Measurements from ENCODE around the gene NXN. TPM values are rescaled to one million over a fixed set of nuclear protein-coding genes. Genes with fewer than 3 reads are reported as not detected.
"Not testable (repeated sequence)": the region's sequence is repeated elsewhere in the genome, so short reads cannot be mapped to it uniquely, and the experiment has no call there.

Gene NXN
- total RNA-seq, 1 donor from 2014 or later: 44.3 TPM

- no peak for ATAC-seq
- DNase-seq (ENCODE audit: low spot score): no peak
- intact Hi-C loops (cut with DNase I): loop anchor here (5.0 to 10.0 kb wide), 2 partner anchors 183 to 256 kb away; no protein-coding TSS in a partner anchor
Measured at GRCh38 chr17:799261-799660, 180.3 kb downstream of the NXN start.

DNA sequence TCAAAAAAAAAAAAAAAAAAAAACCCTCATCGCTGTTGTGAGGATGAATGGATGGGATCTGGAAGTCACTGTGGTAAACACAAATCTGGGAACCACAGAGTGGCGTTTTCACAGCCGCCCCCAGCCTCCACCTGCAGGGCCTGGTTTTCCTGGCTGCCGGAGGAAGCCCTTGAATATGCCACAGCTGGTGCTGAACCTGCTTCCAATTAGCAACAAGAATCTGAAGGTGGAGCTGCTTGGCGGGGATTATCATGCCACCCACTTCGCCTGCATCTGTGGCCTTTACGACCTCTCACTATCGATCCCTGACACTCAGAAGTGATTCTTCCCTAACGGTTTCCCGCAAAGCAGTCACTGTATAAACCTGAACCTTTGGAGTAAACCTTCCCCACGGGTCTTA is 181.3 kb downstream of the NXN start:
- no peak for ATAC-seq
- intact Hi-C loops (cut with DNase I): loop anchor here (5.0 to 10.0 kb wide), 2 partner anchors 184 to 257 kb away; no protein-coding TSS in a partner anchor
- DNase-seq (ENCODE audit: low spot score): no peak

DNA sequence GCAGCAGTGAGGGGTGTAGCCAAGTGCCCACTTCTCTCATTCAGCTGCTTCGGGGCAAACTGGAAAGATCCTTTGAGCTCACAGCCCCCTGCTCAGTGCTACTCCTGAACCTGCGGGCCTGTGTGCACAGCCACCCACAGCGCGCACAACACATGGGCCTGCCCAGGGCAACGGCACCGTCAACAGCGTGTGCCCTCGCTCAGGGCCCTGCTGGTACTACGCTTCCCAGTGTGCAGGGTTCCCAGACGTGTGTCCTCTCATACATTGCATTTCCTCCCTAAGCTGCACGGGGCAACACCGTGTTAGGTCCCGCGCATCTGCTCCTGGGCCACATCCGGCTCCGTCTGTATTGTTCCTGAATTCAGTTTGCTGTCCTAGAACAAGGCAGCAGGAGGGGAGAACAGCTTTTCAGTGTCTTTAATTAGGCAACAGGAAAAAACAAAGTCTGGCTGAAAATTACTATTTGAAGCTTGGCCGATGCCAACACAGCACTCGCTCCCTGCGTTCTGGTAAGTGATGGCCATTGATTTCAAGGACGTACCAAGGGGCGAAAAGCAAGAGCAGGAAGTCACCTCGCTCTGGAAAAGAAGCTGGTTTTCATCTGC is 182.2 kb downstream of the NXN start:
- intact Hi-C loops (cut with DNase I): loop anchor here (5.0 to 10.0 kb wide), 2 partner anchors 185 to 257 kb away; no protein-coding TSS in a partner anchor
- no peak for DNase-seq (ENCODE audit: low spot score)

DNA sequence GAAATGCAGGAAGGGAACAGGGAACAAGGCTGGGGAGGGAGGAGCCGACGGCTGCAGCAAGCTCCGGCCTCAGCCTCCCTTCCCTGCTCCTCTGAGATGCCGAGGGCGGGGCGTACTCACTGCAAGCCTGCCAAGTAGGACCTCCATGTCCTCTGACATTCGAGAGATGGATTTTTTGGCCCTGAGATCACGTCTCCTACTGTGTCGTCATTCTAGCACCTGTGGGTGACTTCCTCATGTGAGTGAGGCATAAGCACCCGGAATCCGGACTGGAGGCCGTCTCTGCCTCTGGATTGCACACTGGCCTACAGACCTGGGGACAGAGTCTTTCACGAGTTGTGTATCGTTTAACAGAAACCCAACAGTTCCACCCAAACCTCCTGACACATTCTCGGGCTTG is 183.0 kb downstream of the NXN start:
- no peak for ATAC-seq
- intact Hi-C loops (cut with DNase I): loop anchor here (5.0 to 10.0 kb wide), 2 partner anchors 186 to 258 kb away; no protein-coding TSS in a partner anchor
- DNase-seq (ENCODE audit: low spot score): no peak

More for the DNA sequence above, 182.2 kb downstream of the NXN start:
- ATAC-seq: no peak

DNA sequence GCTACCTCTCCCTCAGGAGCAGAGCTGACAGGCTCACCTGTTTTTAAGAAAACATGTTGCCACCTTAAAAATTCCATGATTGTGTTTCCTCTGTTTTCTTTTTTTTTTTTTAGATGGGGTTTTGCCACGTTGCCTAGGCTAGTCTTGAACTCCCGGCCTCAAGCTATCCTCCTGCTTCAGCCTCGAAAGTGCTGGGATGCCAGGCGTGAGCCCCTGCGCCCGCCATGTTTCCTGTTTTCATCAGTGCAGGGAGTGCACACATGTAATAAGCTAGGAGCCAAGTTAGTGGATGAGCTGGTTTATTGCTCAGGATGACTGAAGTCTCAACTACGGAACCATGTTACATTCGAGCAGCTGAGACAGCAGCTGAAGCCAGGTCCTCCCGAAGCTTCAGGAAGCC is 183.9 kb downstream of the NXN start:
- intact Hi-C loops (cut with DNase I): loop anchor here (5.0 to 10.0 kb wide), 2 partner anchors 187 to 259 kb away; no protein-coding TSS in a partner anchor
- ATAC-seq (no peak), DNase-seq (ENCODE audit: low spot score) (no peak)

DNA sequence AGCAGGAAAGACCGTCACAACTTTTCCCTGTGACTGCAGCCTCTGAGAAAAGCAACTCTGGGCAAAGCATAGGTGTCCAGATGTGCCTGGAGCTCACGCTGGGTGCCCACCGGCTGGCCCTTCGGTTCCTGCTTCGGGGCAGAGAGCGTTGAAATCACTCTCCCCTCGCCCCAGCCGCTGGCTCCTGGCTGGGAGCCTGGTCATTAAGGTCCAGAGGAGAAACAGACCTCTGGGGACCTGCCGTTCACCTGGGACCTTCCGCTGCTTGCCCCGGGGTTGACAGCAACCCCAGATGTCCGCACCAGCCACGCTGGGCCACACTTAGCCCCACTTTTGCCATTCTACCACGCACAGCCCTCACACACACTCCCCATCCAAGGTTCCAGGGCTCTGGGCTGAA is 184.3 kb downstream of the NXN start:
- no peak for DNase-seq (ENCODE audit: low spot score)
- ATAC-seq: peak; percentile 30
- intact Hi-C loops (cut with DNase I): loop anchor here (5.0 to 10.0 kb wide), 2 partner anchors 187 to 260 kb away; no protein-coding TSS in a partner anchor

DNA sequence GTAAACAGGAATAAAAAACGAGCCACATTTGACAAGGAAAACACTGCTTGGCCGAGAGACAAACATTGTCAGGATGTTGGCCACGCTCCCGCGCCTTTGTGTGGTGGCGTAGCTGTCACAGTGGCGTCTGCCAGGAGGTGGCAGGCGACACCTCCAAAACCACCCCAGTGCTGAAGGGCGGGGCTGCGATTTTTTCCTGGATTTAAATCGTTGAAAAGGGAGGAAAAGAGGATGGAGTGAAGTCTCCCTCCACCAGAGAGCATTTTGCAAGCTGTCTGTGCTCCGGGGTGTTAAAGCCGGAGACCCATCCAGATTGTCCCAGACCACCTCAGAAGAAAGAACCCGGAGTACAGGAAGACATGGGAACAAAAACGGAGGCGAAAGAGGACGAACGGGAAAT is 184.7 kb downstream of the NXN start:
- peak; percentile 90 for ATAC-seq
- intact Hi-C loops (cut with DNase I): loop anchor here (5.0 to 10.0 kb wide), 2 partner anchors 187 to 260 kb away; no protein-coding TSS in a partner anchor
- peak; percentile 90 for DNase-seq (ENCODE audit: low spot score)

- DNase-seq (ENCODE audit: low spot score) (no peak), ATAC-seq (no peak)
- intact Hi-C loops (cut with DNase I): loop anchor here (10.0 kb wide), 1 partner anchor 263 kb away; no protein-coding TSS in a partner anchor
Measured at GRCh38 chr17:792277-792676, 187.3 kb downstream of the NXN start.

DNA sequence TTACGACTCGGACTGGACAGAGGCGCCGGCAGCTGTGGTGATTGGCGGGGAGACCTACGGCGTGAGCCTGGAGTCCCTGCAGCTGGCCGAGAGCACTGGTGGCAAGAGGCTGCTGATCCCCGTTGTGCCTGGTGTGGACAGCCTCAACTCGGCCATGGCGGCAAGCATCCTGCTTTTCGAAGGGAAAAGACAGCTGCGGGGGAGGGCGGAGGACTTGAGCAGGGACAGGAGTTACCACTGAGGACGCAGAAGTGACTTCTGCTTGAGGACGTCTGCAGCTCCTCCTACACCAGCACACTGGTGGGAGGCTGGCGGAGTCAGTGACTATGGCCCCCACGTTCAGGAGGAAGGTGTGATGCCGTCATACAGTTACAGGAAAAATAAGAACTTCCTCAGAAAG is 187.7 kb downstream of the NXN start:
- ATAC-seq (no peak), DNase-seq (ENCODE audit: low spot score) (no peak)
- intact Hi-C loops (cut with DNase I): loop anchor here (10.0 kb wide), 1 partner anchor 263 kb away; no protein-coding TSS in a partner anchor

GRCh38 chr17:790874-791247 is 188.7 kb downstream of the NXN start:
- intact Hi-C loops (cut with DNase I): loop anchor here (10.0 kb wide), 1 partner anchor 264 kb away; no protein-coding TSS in a partner anchor
- DNase-seq (ENCODE audit: low spot score); ATAC-seq: not testable (repeated sequence)

- intact Hi-C loops (cut with DNase I): loop anchor here (10.0 kb wide), 1 partner anchor 265 kb away; no protein-coding TSS in a partner anchor
- not testable (repeated sequence) for DNase-seq (ENCODE audit: low spot score); ATAC-seq
Measured at GRCh38 chr17:789931-790873, 189.4 kb downstream of the NXN start.

DNA sequence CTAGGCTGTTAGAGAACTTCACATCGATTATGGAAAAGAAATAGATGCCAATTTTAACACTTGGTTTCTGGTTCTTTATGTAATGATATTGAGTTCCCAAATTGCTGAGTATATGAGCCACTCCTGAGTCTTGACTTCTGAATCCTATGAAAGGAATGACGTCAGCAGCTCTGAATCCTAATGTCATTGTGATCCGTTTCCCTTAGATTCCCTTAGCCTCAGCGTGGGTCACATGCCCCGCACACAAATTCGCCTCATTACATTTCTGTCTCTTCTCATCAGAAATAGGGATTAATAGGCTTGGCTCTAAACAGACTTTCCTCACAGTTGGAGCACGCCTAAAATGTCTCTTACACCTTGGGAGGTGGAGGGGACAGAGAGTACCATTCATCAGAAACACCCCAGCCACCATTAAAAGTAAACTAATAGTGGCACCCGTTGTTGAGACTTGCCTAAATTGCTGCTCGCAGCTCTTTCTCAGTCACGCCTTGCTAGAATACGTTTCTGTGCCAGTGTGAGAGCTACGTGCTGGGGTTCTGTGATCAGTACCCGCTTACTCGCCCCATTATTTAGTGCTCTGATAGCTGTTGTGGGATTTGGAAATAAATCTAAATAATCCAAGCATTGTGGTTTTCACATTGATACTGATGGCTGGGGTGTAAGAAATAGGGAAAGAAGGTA is 190.3 kb downstream of the NXN start:
- intact Hi-C loops (cut with DNase I): no loop called here
- DNase-seq (ENCODE audit: low spot score) (no peak), ATAC-seq (no peak)

DNA sequence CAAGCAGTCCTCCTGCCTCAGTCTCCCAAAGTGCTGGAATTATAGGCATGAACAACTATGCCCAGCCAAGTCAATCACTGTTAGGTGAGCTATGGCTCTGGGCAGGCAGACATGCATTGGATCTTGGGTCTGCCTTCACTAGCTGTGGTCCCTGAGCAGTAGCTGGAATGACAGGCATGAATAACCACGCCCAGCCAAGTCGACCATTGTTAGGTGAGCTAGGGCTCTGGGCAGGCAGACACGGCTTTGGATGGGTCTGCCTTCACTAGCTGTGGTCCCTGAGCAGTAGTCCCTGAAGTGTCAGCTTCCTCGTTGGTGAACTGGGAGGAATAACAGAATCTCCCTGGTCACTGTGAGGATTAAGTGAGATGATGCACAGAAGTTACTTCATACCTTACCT is 191.0 kb downstream of the NXN start:
- DNase-seq (ENCODE audit: low spot score): no peak
- ATAC-seq: no peak
- intact Hi-C loops (cut with DNase I): no loop called here

GRCh38 chr17:787641-788221 is 191.8 kb downstream of the NXN start:
- DNase-seq (ENCODE audit: low spot score) (no peak), ATAC-seq (no peak)
- intact Hi-C loops (cut with DNase I): no loop called here

DNA sequence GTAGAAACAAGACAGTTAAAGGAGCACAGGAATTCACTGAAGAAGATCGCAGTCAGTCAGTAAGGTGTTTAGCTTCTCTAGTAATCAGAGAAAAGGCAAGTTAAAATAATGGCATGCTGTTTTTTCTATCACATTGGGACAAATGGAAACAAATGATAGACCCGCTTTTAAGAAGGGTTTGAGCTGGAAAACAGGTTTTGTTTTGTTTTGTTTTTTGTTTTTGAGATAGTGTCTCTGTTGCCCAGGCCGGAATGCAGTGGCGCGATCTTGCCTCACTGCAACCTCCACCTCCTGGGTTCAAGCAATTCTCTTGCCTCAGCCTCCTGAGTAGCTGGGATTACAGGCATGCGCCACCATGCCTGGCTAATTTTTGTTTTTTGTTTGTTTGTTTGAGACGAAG is 193.7 kb downstream of the NXN start:
- DNase-seq (ENCODE audit: low spot score); ATAC-seq; intact Hi-C loops (cut with DNase I): not testable (repeated sequence)

DNA sequence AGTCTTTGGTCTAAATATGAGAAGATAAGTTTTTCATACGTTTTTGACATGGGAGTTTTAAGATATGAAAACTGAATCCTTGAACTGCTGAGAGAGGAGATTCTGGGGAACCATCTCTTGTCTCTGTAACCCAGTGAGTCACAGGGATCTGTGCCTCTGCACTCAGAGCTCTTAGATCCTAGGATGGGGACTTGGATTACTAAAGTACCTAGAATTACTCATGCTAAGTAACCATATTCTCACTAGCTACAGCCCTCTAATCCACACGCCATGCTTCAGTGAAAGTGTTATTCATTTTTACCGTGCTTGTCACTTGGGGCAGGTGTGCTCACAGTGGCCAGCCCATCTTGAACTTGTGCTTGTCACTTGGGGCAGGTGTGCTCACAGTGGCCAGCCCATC is 195.4 kb downstream of the NXN start:
- no peak for DNase-seq (ENCODE audit: low spot score)
- intact Hi-C loops (cut with DNase I): no loop called here

GRCh38 chr17:781805-782731 is 197.5 kb downstream of the NXN start, which contains the start of the genes GLOD4 and MRM3:
Gene GLOD4 (minus strand): TSS chr17:782280. CDS start chr17:782255, 25 bp downstream.
Gene MRM3 (plus strand): TSS chr17:782353. CDS start chr17:782379, 26 bp downstream.
- intact Hi-C loops (cut with DNase I): no loop called here
- peak; percentile 99 for ATAC-seq

More for the DNA sequence above, 195.4 kb downstream of the NXN start:
- ATAC-seq: no peak

More at GRCh38 chr17:781805-782731, 197.5 kb downstream of the NXN start, which contains the start of the genes GLOD4 and MRM3:
- DNase-seq (ENCODE audit: low spot score): peak; percentile 96

Data from sciatic nerve (tissue), 2 donors.